ENCODE results near the gene DACH1. TPM values are rescaled to one million over a fixed set of nuclear protein-coding genes. Genes with fewer than 3 reads are reported as not detected.

The DACH1 gene
- total RNA-seq, 1 donor from 2014 or later, result 1.6 TPM

GRCh38 chr13:71870100-71870499 lies 3.1 kb upstream of the DACH1 start:
- H3K4me1 ChIP-seq (ENCODE audit: insufficient read depth, low read length), result peaks cover 4% of the 10 kb centered on the region
- no peak overlapping the region for H3K4me3 ChIP-seq (ENCODE audit: insufficient read depth, low read depth, low read length)
- peaks cover 24% of the 10 kb centered on the region for H3K27me3 Mint-ChIP-seq (ENCODE audit: low read depth, unreplicated experiment)
- no peaks in the 10 kb centered on the region for H3K4me1 Mint-ChIP-seq (ENCODE audit: low read depth, unreplicated experiment)
- H3K9me3 Mint-ChIP-seq (ENCODE audit: unreplicated experiment), result no peaks in the 10 kb centered on the region
- peaks cover 26% of the 10 kb centered on the region for H3K27me3 ChIP-seq (ENCODE audit: insufficient read depth, low read length)
- H3K4me2 ChIP-seq (ENCODE audit: low read length), result no peak overlapping the region
- no peaks in the 10 kb centered on the region for H3K36me3 ChIP-seq (ENCODE audit: insufficient read depth, low read length)
- H3K9me3 ChIP-seq (ENCODE audit: insufficient read depth, low read depth, low read length), result no peaks in the 10 kb centered on the region
- no peaks in the 10 kb centered on the region for H3K36me3 Mint-ChIP-seq (ENCODE audit: low read depth, unreplicated experiment)
- H3K4me3 Mint-ChIP-seq (ENCODE audit: unreplicated experiment), result no peak overlapping the region
- no peak overlapping the region for H2AFZ ChIP-seq (ENCODE audit: low read depth, low read length)
- H3K27ac ChIP-seq (ENCODE audit: low read depth, low read length), result no peak overlapping the region
- no peaks in the 10 kb centered on the region for H4K20me1 ChIP-seq (ENCODE audit: insufficient read depth, low read length)
- no peaks in the 10 kb centered on the region for H3K79me2 ChIP-seq (ENCODE audit: insufficient read depth, low read length)
- no peak for FAIRE-seq
- DNase-seq (ENCODE audit: low read depth), result no peak
- no peak overlapping the region for H3K27ac Mint-ChIP-seq (ENCODE audit: unreplicated experiment)
- no peak for TF ChIP-seq EZH2 (IDR thresholded peaks at IDR 0.05; ENCODE audit: insufficient read depth, low read length)
- TF ChIP-seq CTCF (IDR thresholded peaks at IDR 0.05; ENCODE audit: insufficient read depth, low read depth, low read length), result no peak
- no peak overlapping the region for H3K9ac ChIP-seq (ENCODE audit: low read length)

- Mint-ChIP-seq H3K27me3 (ENCODE audit: low read depth, unreplicated experiment) (peaks cover 31% of the 10 kb centered on the region), H3K27ac (ENCODE audit: unreplicated experiment) (no peak overlapping the region), H3K36me3 (ENCODE audit: low read depth, unreplicated experiment) (peaks cover 2% of the 10 kb centered on the region), H3K4me3 (ENCODE audit: unreplicated experiment) (no peak overlapping the region), H3K4me1 (ENCODE audit: low read depth, unreplicated experiment) (peaks cover 1% of the 10 kb centered on the region), H3K9me3 (ENCODE audit: unreplicated experiment) (no peaks in the 10 kb centered on the region)
- DNase-seq (ENCODE audit: low read depth) (no peak), FAIRE-seq (no peak)
- H3K36me3 ChIP-seq (ENCODE audit: insufficient read depth, low read length), result no peaks in the 10 kb centered on the region
- no peaks in the 10 kb centered on the region for H3K9me3 ChIP-seq (ENCODE audit: insufficient read depth, low read depth, low read length)
- H3K4me1 ChIP-seq (ENCODE audit: insufficient read depth, low read length), result peaks cover 12% of the 10 kb centered on the region
- no peak overlapping the region for H3K27ac ChIP-seq (ENCODE audit: low read depth, low read length)
- no peak overlapping the region for H2AFZ ChIP-seq (ENCODE audit: low read depth, low read length)
- H3K9ac ChIP-seq (ENCODE audit: low read length), result no peak overlapping the region
- H3K27me3 ChIP-seq (ENCODE audit: insufficient read depth, low read length), result peaks cover 33% of the 10 kb centered on the region
- no peaks in the 10 kb centered on the region for H4K20me1 ChIP-seq (ENCODE audit: insufficient read depth, low read length)
- no peak overlapping the region for H3K4me2 ChIP-seq (ENCODE audit: low read length)
- TF ChIP-seq CTCF (IDR thresholded peaks at IDR 0.05; ENCODE audit: insufficient read depth, low read depth, low read length), result no peak
- no peak for TF ChIP-seq EZH2 (IDR thresholded peaks at IDR 0.05; ENCODE audit: insufficient read depth, low read length)
- no peaks in the 10 kb centered on the region for H3K79me2 ChIP-seq (ENCODE audit: insufficient read depth, low read length)
- H3K4me3 ChIP-seq (ENCODE audit: insufficient read depth, low read depth, low read length), result no peak overlapping the region
These were observed 2.3 kb upstream of the DACH1 start for GRCh38 chr13:71869274-71869673.

- Histone ChIP-seq H4K20me1 (ENCODE audit: insufficient read depth, low read length) (no peaks in the 10 kb centered on the region), H3K4me3 (ENCODE audit: insufficient read depth, low read depth, low read length) (peak overlapping the region; percentile 77), H3K9ac (ENCODE audit: low read length) (peak overlapping the region; percentile 78), H3K36me3 (ENCODE audit: insufficient read depth, low read length) (no peaks in the 10 kb centered on the region), H3K79me2 (ENCODE audit: insufficient read depth, low read length) (no peaks in the 10 kb centered on the region), H3K27me3 (ENCODE audit: insufficient read depth, low read length) (peaks cover 37% of the 10 kb centered on the region), H2AFZ (ENCODE audit: low read depth, low read length) (peak overlapping the region; percentile 95), H3K27ac (ENCODE audit: low read depth, low read length) (no peak overlapping the region), H3K4me2 (ENCODE audit: low read length) (peak overlapping the region; percentile 100), H3K4me1 (ENCODE audit: insufficient read depth, low read length) (peaks cover 13% of the 10 kb centered on the region), H3K9me3 (ENCODE audit: insufficient read depth, low read depth, low read length) (no peaks in the 10 kb centered on the region)
- H3K36me3 Mint-ChIP-seq (ENCODE audit: low read depth, unreplicated experiment), result peaks cover 2% of the 10 kb centered on the region
- no peak for TF ChIP-seq EZH2 (IDR thresholded peaks at IDR 0.05; ENCODE audit: insufficient read depth, low read length)
- TF ChIP-seq CTCF (IDR thresholded peaks at IDR 0.05; ENCODE audit: insufficient read depth, low read depth, low read length), result no peak
- no peaks in the 10 kb centered on the region for H3K9me3 Mint-ChIP-seq (ENCODE audit: unreplicated experiment)
- H3K4me3 Mint-ChIP-seq (ENCODE audit: unreplicated experiment), result peak overlapping the region; percentile 95
- no peak for DNase-seq (ENCODE audit: low read depth)
- H3K27ac Mint-ChIP-seq (ENCODE audit: unreplicated experiment), result peak overlapping the region; percentile 62
- peaks cover 1% of the 10 kb centered on the region for H3K4me1 Mint-ChIP-seq (ENCODE audit: low read depth, unreplicated experiment)
- FAIRE-seq, result no peak
- peaks cover 39% of the 10 kb centered on the region for H3K27me3 Mint-ChIP-seq (ENCODE audit: low read depth, unreplicated experiment)
These were observed 471 bp downstream of the DACH1 start for GRCh38 chr13:71866335-71867130.
